ENCODE measurements around the gene DDX24. TPM values are rescaled to one million over a fixed set of nuclear protein-coding genes. Genes with fewer than 3 reads are reported as not detected.

The DDX24 gene
- total and polyA plus RNA-seq, 12 donors: 221 to 616 (median 337) TPM

- no peak for TF ChIP-seq POLR2A (IDR thresholded peaks at IDR 0.05)
- TF ChIP-seq CTCF (IDR thresholded peaks at IDR 0.05): no peak
- Histone ChIP-seq H3K27me3 (no peaks in the 10 kb centered on the region), H3K36me3 (replicated peaks in 1 of 2) (no peaks in the 10 kb centered on the region), H3K27ac (no peak overlapping the region), H3K9me3 (replicated peaks in 1 of 3) (no peaks in the 10 kb centered on the region), H3K4me3 (no peak overlapping the region), H3K4me1 (replicated peaks in 1 of 2) (peaks cover 28 to 29% of the 10 kb centered on the region in 2 donors)
- WGBS, 4 donors: 81 to 90% (median 84%) methylated on average over 9 of the region's 9 CpGs
- peak in 1 of 7 donors; percentile 3 for DNase-seq
- intact Hi-C loops (cut with DNase I): no loop called here
These were observed 36.9 kb upstream of the DDX24 start for GRCh38 chr14:94117856-94118255.

- TF ChIP-seq CTCF (IDR thresholded peaks at IDR 0.05) (no peak), POLR2A (IDR thresholded peaks at IDR 0.05) (no peak)
- intact Hi-C loops (cut with DNase I): no loop called here
These were observed 35.7 kb upstream of the DDX24 start for GRCh38 chr14:94116701-94117100.

GRCh38 chr14:94115631-94116030 is 34.6 kb upstream of the DDX24 start:
- intact Hi-C loops (cut with DNase I): no loop called here
- peaks cover 40 to 42% of the 10 kb centered on the region in 2 donors for H3K4me1 ChIP-seq (replicated peaks in 1 of 2)
- DNase-seq: peak in 1 of 7 donors; percentile 16
- no peaks in the 10 kb centered on the region for H3K27me3 ChIP-seq
- peak overlapping the region in 4 of 5 donors; percentile 58 to 96 (median 72) for H3K27ac ChIP-seq
- WGBS, 4 donors: 75 to 91% (median 86%) methylated on average over 7 to 15 of the region's 15 CpGs
- TF ChIP-seq CTCF (IDR thresholded peaks at IDR 0.05) (no peak), POLR2A (IDR thresholded peaks at IDR 0.05) (no peak)
- H3K36me3 ChIP-seq (replicated peaks in 1 of 2): no peaks in the 10 kb centered on the region
- no peak overlapping the region for H3K4me3 ChIP-seq
- H3K9me3 ChIP-seq (replicated peaks in 1 of 3): no peaks in the 10 kb centered on the region

More at GRCh38 chr14:94116701-94117100, 35.7 kb upstream of the DDX24 start:
- peaks cover 34 to 36% of the 10 kb centered on the region in 2 donors for H3K4me1 ChIP-seq (replicated peaks in 1 of 2)
- no peaks in the 10 kb centered on the region for H3K9me3 ChIP-seq (replicated peaks in 1 of 3)
- no peak overlapping the region for H3K4me3 ChIP-seq
- H3K27me3 ChIP-seq: no peaks in the 10 kb centered on the region
- no peaks in the 10 kb centered on the region for H3K36me3 ChIP-seq (replicated peaks in 1 of 2)
- 87 to 91% (median 88%) methylated on average over 9 to 10 of the region's 10 CpGs for WGBS, 4 donors
- H3K27ac ChIP-seq: no peak overlapping the region
- no peak for DNase-seq

GRCh38 chr14:94115058-94115591 is 34.1 kb upstream of the DDX24 start:
- TF ChIP-seq POLR2A (IDR thresholded peaks at IDR 0.05) (peak in 1 of 2 donors; percentile 39), CTCF (IDR thresholded peaks at IDR 0.05) (no peak)
- 0 to 32% (median 12%) methylated on average over 3 to 4 of the region's 4 CpGs for WGBS, 4 donors
- Histone ChIP-seq H3K27me3 (no peaks in the 10 kb centered on the region), H3K4me3 (no peak overlapping the region), H3K27ac (peak overlapping the region in 4 of 5 donors; percentile 58 to 96 (median 72)), H3K36me3 (replicated peaks in 1 of 2) (no peaks in the 10 kb centered on the region), H3K4me1 (replicated peaks in 1 of 2) (peaks cover 43 to 47% of the 10 kb centered on the region in 2 donors), H3K9me3 (replicated peaks in 1 of 3) (no peaks in the 10 kb centered on the region)
- DNase-seq: peak; percentile 42 to 84 (median 65)
- intact Hi-C loops (cut with DNase I): no loop called here

Data from adrenal gland (tissue), 12 donors.